GM18951 (cell line): ENCODE data around the gene GTF3C1.

Experiments used
- POLR2A ChIP-seq: IDR thresholded peaks from 4 replicates; pipeline ENCODE4 v1.6.1; 2011; ENCODE audit warnings: mild to moderate bottlenecking; ENCODE audit not compliant: insufficient read length, insufficient read depth; ENCODE audit errors: extremely low read depth
- in situ Hi-C: fragments of 300-500 bp; cut with MboI; formaldehyde crosslinking; loops from one replicate; pipeline ENCODE4 v1.12.0; 2022; ENCODE audit warnings: low sequenced_read_pairs, mixed read lengths, inconsistent platforms; ENCODE audit not compliant: unreplicated experiment

The GTF3C1 gene

GRCh38 chr16:27455700-27456099 lies 94.0 kb downstream of the GTF3C1 start:
- TF ChIP-seq POLR2A, result no peak
- in situ Hi-C loops, result no loop called here

GRCh38 chr16:27453494-27453825 lies 96.3 kb downstream of the GTF3C1 start:
- no peak for TF ChIP-seq POLR2A
- in situ Hi-C loops, result no loop called here

- in situ Hi-C loops, result no loop called here
- peak; percentile 11 for TF ChIP-seq POLR2A
Measured at GRCh38 chr16:27452569-27453493, 96.9 kb downstream of the GTF3C1 start.

DNA sequence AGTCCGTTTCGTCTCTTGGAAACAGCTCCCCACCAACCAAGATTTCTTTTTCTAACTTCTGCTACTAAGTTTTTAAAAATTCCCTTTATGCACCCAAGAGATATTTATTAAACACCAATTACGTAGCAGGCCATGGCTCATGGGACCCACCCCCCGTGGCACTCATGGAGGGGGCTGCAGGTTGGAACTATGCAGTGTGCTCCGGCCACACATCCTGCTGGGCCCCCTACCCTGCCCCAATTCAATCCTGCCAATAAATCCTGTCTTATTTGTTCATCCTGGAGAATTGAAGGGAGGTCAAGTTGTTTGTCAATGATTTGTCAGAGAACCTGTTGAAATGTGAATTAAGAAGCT lies 99.5 kb downstream of the GTF3C1 start:
- in situ Hi-C loops, result no loop called here
- no peak for TF ChIP-seq POLR2A

DNA sequence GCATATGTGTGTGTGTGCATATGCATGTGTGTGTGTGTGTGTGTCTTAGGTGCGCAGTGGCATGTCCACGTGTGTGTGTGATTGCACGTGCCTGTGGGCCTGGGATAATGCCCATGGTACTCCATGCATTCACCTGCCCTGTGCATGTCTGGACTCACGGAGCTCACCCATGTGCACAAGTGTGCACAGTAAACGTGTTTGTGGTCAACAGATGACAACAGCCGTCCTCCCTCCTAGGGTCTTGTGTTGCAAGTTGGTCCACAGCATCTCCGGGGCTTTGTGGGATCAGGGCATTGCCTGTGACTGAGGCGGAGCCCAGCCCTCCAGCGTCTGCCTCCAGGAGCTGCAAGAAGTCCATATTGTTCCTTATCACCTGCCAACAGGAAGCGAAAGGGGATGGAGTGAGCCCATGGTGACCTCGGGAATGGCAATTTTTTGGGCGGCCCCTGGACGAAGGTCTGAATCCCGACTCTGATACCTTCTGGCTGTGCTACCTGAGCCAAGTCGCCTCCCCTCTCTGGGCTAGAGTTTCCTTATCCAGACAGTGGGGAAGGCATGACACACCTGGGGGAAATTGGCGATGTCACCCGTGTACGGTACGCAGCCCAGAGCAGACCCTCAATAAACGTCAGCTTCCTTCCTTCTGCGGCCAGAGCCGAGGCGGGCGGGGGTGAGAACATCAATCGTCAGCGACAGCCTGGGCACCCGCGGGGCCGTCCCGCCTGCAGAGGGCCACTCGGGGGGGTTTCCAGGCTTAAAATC lies 100.1 kb downstream of the GTF3C1 start:
- in situ Hi-C loops, result no loop called here
- no peak for TF ChIP-seq POLR2A

DNA sequence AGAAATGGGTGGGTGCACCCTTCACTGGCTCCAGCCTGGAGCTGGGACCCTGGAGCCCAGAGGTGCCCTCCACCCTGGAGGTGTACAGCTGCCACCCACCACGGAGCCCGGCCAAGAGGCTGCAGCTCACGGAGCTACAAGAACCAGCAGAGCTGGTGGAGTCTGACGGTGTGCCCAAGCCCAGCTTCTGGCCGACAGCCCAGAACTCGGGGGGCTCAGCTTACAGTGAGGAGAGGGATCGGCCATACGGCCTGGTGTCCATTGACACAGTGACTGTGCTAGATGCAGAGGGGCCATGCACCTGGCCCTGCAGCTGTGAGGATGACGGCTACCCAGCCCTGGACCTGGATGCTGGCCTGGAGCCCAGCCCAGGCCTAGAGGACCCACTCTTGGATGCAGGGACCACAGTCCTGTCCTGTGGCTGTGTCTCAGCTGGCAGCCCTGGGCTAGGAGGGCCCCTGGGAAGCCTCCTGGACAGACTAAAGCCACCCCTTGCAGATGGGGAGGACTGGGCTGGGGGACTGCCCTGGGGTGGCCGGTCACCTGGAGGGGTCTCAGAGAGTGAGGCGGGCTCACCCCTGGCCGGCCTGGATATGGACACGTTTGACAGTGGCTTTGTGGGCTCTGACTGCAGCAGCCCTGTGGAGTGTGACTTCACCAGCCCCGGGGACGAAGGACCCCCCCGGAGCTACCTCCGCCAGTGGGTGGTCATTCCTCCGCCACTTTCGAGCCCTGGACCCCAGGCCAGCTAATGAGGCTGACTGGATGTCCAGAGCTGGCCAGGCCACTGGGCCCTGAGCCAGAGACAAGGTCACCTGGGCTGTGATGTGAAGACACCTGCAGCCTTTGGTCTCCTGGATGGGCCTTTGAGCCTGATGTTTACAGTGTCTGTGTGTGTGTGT lies 100.9 kb downstream of the GTF3C1 start:
- in situ Hi-C loops, result no loop called here
- no peak for TF ChIP-seq POLR2A

DNA sequence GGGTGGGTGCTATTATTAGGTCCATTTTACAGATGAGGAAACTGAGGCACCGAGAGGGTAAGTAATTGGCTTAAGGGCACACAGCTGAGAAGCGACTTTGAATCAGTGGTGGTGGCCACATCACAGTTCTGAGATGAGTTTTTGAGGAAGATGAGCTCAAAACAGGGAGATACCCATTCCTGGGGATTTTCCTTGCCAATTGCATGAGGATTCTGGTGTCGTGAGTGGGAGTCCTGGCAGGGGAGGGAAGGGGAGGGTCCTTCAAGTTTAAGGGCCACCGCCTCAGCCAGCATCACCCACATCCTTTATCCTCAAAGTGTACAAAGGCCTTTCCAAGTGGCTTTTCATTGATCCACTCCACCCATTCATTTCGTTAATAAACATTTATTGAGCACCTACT lies 102.4 kb downstream of the GTF3C1 start:
- in situ Hi-C loops, result no loop called here
- no peak for TF ChIP-seq POLR2A

DNA sequence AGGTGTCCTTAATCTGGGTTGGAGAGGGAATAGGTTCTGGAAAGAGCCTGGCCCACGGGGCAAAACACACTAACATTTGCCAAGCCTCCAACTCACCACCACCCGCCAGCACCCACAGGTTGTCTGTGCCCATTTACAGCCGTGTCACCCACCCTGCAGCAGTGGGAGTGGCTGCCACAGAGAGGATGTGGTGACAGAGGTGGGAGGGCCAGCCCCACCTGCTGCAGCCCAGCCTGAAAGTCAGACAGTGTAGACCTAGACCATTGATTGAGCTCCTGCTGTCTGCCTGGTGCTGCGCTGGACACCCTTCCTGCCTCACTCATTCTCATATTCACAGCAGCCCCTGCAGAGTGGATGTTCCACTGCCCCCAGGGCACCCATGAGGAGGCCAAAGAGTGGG lies 103.0 kb downstream of the GTF3C1 start:
- in situ Hi-C loops, result no loop called here
- TF ChIP-seq POLR2A, result no peak

DNA sequence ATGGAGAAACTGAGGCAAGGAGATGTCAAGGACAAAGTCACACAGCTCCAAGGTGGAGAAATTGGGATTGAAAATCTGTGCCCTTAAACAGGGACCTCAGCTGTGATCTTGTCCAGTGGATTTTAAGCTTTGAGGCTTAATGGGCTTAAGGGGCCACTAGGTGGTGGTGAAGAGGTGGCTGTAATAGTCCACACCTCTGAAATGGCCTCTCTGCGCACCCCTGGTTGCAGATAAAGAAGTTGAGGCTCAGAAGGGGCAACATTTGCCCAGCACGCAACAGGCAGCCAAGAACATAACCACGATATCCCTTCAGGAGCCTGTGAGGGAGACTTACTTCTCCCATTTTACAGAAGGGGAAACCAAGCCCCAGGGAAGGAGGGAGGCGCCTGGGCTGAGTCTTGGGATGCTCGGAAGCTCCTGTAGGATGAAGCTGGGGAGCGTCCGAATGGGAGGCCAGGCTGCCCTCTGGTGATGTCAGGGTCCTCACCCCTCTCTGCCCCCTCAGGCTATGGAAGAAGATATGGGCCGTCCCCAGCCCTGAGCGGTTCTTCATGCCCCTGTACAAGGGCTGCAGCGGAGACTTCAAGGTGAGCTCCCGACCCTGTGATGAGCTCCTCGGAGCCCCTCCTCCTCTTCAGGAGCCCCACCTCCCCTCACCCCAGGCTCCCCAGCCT lies 104.1 kb downstream of the GTF3C1 start:
- no peak for TF ChIP-seq POLR2A
- in situ Hi-C loops, result no loop called here

DNA sequence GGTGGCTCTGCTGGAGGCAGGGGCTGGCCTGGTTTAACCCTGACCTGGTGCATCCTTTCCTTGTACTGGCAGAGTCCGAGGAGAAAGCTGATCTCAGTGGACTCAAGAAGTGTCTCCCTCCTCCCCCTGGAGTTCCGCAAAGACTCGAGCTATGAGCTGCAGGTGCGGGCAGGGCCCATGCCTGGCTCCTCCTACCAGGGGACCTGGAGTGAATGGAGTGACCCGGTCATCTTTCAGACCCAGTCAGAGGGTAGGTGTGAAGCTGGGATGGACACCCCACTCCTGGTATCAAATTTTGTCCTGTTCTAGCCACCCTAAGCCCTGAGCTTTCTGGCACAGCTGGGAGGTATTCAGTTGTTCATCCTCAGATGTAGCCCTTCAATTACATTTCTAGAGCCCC lies 105.2 kb downstream of the GTF3C1 start:
- TF ChIP-seq POLR2A, result no peak
- in situ Hi-C loops, result no loop called here

DNA sequence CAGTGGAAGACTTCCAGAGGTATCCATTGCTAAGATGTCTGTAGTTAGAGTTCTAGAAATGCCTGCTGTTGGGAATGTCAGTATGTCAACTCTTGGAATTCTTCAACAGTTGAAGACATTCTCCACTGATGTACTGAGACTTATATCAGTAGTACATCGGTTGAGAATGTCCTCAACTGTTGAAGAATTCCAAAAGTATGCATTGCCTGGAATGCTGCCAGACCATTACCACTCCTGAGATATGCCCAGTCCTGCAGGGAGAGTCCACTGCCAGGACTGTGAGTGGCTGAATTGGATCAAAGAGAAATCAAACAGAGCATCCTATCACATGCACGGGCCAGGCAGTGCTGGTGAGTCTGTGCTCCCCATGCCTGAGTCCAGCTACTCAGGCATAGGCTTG lies 105.7 kb downstream of the GTF3C1 start:
- TF ChIP-seq POLR2A, result no peak
- in situ Hi-C loops, result no loop called here

DNA sequence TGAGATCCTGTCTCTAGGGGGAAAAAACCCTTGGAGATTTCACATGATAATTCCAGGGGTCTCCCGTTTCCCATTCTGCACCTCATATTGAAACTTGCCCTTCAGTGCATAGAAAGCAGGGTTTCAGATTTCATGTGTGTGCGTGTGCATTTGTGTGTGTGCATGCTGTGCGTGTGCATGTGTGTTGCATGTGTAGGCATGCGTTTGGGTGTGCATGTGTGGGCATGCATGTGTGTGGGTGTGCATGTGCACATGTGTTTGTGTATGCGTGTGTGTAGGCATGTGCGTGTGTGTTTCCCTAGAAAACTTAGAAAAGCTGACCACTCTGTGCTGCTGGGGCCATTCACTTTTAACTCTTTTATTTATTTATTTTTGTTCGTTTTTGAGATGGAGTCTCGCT lies 107.7 kb downstream of the GTF3C1 start:
- in situ Hi-C loops, result no loop called here
- no peak for TF ChIP-seq POLR2A

DNA sequence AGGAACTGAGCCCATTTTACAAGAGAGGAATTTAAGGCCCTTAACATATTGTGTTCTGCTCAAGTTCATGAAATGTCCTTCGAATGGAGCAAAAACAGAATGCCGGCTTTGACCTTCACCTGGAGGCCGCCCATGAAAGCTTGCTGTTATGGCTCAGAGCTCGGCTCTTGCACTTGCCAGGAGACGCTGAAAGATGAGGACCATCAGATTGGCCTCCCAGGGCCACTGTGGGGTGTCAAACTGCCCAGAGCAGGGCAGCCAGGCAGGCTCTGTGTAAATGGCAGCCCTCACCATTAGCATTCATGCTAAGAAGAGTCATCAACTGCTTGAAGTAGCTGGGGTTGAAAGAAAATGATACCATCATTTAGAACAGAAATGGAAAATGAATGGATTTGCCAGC lies 108.4 kb downstream of the GTF3C1 start:
- TF ChIP-seq POLR2A, result no peak
- in situ Hi-C loops, result no loop called here
